Stimulated activated CD4-positive, alpha-beta T cell treated with anti-CD3 and anti-CD28 coated beads, Interleukin-2, amount 100 ng/mL, for 24 hours (primary cell): ENCODE results near the gene LPCAT2.

Source experiments
- DNase-seq, 2 donors: peaks; one replicate each; pipeline ENCODE4 v3.0.0-alpha.2; 2020

LPCAT2 gene

DNA sequence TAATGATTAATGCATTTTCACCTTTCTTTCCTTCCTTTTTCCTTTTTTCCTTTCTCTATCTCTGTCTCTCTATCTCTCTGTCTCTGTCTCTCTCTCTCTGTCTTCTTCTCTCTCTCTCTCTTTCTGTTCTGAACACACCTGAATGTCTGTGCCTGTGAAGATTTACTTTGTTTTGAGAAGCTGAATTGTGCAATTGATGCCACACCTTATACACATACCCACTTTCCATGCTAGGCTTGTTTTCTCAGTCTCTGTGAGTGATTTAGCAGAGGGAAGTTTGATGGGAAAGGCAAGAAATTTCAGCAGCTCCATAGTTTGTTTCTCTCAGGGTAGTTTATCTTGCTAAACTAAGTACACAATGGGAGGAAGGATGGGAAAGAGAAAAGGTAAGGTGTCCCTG lies 48.3 kb downstream of the LPCAT2 start:
- no peak for DNase-seq

GRCh38 chr16:55559233-55559632 lies 50.4 kb downstream of the LPCAT2 start:
- no peak for DNase-seq

- DNase-seq: no peak
Measured at GRCh38 chr16:55559933-55560516, 51.2 kb downstream of the LPCAT2 start.

GRCh38 chr16:55561319-55561848 lies 52.5 kb downstream of the LPCAT2 start:
- no peak for DNase-seq

GRCh38 chr16:55562936-55563335 lies 54.1 kb downstream of the LPCAT2 start:
- no peak for DNase-seq

DNA sequence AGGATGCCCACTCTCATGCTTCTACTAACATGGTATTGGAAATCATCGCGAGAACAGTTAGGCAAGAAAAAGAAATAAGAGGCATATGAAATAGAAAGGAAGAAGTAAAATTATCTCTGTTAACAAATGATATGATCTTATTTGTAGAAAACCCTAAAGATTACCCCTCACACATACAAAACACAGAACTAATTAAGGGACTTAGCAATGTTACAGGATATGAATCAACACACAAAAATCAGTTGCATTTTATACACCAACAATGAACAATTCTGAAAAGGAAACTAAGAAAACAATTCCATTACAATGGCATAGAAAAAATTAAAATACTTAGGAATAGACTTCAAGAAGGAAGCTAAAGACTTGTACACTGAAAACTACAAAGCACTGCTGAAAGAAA lies 54.9 kb downstream of the LPCAT2 start:
- DNase-seq: no peak

DNA sequence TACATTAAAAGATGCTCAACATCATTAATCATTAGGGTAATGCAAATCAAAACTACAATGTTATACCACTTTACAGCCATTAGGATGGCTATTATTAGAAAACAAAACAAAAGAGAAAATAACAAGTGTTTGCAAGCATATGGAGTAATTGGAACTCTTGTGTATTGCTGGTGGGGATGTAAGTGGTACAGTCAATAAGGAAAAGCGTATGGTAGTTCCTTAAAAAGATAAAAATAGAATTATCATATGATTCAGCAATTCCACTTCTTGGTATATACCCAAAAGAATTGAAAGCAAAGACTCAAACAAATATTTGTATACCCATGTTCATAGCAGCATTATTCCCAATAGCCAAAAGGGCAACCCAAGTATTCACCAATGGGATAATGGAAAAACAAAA lies 56.2 kb downstream of the LPCAT2 start:
- DNase-seq: no peak

DNA sequence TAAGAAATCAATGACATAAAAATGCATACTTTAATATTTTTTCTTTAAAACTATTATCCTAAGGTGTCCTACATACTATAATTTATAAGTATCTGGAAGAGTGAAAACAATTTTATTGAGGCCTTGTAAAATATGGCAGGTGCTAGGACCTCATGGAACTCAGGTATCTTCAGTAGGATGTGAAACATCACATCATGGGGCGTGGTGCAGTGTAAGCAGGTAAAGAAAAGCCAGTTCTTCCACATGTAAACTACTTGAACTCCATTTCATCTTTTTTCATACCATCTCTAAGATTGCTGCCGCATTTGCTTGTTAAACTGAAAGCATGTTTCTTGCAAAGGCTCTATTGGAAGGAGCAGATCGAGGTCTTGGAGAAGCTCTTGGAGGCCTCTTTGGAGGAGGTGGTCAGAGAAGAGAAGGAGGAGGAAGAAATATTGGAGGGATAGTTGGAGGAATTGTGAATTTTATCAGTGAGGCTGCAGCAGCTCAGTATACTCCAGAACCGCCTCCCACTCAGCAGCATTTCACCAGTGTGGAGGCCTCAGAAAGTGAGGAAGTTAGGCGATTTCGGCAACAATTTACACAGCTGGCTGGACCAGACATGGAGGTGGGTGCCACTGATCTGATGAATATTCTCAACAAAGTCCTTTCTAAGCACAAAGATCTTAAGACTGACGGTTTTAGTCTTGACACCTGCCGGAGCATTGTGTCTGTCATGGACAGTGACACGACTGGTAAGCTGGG lies 57.7 kb downstream of the LPCAT2 start, which contains the start of gene CAPNS2:
CAPNS2 (plus strand) TSS at position 253 of the 744 bp plus-strand sequence; CDS start at position 326, 73 bp downstream.
- DNase-seq: no peak

DNA sequence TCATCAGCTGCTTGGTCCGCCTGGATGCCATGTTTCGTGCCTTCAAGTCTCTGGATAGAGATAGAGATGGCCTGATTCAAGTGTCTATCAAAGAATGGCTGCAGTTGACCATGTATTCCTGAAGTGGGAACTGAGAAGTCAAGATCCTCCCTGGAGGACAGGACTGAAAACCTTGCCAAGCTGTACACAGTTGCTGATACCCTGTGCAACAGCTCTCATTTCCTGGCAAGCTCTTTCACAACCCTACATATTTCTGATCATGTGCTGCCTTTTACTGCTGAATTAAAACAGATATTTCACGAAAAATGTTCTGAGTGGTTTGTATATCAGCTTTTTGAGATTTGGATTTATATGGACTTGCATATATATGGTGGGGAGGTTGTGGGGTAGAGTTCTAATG lies 58.5 kb downstream of the LPCAT2 start:
- no peak for DNase-seq

GRCh38 chr16:55568207-55568606 lies 59.3 kb downstream of the LPCAT2 start:
- DNase-seq: no peak

- DNase-seq: no peak
Measured at GRCh38 chr16:55569025-55569424, 60.2 kb downstream of the LPCAT2 start.

DNA sequence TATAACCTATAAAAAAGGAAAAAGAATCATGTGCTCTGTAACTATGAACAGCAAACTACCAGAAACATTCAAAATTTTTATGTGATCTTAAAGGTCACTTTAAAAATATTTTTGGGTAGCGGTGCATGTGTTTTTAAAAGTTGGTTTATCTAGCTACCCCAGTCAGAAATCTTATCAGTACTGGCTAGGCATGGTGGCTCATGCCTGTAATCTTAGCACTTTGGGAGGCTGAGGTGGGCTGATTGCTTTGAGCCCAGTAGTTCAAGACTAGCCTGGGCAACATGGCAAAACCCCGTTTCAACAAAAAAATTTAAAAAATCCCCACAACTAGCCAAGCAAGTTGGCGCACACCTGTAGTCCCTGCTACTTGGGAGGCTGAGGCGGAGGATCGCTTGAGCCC lies 61.3 kb downstream of the LPCAT2 start:
- DNase-seq: no peak

DNA sequence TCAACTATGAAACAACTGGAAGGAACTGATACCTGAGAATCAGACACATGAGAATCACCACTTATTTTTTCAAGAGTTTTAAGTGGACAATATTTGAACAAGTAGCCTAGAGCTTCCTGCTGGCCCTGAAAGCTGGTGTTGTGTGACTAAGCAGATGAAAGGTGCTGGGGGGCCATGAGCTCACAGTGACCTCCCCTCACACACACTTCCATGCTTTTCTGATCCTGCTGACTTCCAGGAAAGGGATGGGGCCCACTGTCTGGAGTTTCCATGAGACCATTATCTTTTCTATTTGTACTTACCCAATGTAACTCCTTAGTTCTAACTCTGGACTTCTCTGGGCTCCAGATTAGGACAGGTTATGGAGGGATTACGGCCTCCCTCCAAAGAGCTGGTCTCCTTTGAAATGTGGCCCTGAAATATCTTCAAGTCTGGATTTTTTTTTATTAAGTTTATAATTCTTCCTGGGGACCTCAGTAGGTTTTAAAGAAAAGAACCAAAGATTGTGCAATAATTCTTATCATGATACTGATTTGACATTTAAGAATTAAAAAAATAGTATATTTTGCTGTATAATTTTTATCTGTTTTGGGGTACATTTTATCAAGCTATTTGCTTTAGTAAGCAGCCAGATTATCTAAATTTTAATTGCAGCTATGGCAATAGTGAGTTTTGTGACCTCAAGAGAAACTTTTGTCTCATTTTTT lies 62.5 kb downstream of the LPCAT2 start:
- DNase-seq: no peak

DNA sequence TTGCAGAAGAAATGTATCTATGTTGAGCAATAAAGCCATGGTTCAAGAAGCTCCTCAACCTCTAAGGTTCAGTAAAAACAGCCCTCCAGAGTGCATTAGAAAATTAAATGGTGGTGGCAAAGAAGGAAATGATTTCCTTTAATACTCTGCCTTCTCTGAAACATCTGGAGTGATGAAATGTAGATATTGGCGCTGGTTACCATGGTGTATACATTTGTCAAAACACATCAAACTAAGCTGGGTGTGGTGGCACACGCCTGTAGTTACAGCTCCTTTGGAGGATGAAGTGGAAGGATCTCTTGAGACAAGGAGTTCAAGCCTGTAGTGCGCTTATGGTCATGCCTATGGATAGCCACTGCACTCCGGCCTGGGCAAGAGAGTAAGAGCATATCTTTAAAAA lies 63.6 kb downstream of the LPCAT2 start:
- no peak for DNase-seq

DNA sequence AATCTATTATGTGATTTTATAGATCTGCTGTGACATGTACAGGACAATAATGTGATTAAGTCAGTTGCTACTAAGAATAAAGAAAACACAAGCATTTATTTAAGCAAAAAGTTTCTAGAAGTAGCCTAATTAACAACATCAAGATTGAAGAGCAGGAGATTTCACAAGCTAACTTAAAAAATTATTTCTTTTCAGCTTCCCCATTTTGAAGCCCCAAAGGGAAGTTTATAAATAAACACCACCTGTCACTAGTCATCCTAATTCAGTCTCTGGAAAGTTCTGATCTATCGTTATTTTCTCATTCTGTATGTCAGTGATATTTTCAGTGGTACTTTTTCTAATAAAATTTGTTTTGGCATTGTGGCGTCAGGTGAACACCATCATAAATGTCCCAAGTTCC lies 65.9 kb downstream of the LPCAT2 start:
- no peak for DNase-seq

GRCh38 chr16:55575496-55575895 lies 66.6 kb downstream of the LPCAT2 start:
- no peak for DNase-seq

GRCh38 chr16:55576384-55576783 lies 67.5 kb downstream of the LPCAT2 start:
- DNase-seq: no peak

DNA sequence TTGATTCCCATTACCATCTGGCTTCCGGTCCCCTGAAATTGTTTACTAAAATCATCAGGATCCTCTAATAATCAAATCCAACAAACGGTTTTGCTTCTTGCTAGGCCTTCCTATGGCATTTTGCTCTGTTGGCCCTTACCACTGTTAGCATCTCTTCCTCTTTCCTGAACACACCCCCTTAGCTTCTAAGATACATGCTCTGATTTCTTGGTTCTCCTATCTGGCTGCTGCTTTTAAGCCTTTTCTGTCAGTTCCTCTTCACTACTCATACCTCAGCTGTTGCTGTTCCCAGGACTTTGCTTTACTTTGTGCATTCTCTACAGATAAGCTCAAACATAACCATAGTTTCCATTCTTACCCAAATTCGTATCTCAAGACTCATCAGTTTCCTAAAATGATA lies 69.0 kb downstream of the LPCAT2 start:
- no peak for DNase-seq

DNA sequence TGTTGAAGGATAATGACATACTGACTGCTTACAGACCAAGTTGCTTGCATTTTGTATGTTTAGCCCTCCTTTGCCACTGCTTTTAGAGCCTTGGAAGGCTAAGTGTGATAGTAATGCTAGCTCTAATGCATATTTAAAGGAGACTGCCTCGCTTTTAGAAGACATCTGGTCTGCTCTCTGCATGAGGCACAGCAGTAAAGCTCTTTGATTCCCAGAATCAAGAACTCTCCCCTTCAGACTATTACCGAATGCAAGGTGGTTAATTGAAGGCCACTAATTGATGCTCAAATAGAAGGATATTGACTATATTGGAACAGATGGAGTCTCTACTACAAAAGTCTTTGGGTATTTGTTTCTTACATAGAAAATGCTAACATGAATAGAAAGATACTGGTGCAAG lies 76.8 kb downstream of the LPCAT2 start:
- no peak for DNase-seq

DNA sequence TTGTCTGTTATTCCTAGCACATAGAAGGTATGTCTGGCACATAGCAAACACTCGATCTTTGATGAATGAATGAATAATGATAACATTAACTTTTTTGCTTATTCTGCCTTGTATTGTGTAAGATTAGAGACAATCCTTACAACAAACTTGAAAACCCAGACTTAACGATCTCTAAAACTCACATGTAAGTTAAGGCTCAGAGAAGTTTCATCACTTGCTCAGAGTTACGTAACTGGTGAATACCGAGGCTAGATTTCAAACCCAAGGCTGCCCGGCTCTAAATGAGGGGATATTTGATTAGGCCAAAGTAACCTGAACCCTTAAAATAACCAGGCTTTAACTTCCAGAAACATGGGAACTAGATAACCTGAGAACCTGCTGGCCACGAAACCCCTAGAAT lies 79.9 kb downstream of the LPCAT2 start:
- DNase-seq: no peak

- no peak for DNase-seq
Measured at GRCh38 chr16:55592306-55592705, 83.4 kb downstream of the LPCAT2 start.

GRCh38 chr16:55597928-55598327 lies 89.1 kb downstream of the LPCAT2 start:
- no peak for DNase-seq

DNA sequence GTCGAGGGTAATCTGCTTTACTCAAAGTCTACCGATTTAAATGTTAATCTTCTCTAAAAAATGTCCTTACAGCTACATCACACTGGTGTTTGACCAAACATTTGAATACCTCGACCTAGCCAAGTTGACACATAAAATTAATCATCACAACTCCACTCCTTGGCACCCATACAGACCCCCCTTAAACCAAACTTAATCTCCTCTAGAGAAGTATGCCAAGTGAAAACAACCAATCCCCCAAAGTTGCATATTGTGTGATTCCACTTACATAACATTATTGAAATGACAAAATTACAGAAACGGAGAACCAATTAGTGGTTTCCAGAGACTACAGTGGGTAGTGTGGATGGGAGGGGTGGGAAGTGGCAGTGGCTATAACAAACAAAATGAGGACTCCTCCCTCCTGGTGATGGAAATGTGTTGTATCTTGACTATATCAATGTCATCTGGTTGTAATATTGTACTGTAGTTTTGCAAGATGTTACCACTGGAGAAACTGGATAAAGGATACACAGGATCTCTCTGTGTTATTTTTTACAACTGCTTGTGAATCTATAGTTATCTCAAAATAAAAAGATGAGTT lies 97.0 kb downstream of the LPCAT2 start:
- no peak for DNase-seq
